DND-41 (cell line): ENCODE measurements around the gene HEY2.
A peak's percentile ranks its signal among the peaks of the same experiment; 100 is the strongest.

Experiments used
- ATAC-seq: fragments of 200-7000 bp; cut with Tn5 transposase; 3 replicates; pipeline ENCODE4 v1.9.1; 2021; ENCODE audit warnings: low read depth; ENCODE audit not compliant: insufficient read depth
- DNase-seq: peaks from one replicate; pipeline ENCODE4 v3.0.0-alpha.2; 2020
- H2AFZ ChIP-seq: 2 replicates; pipeline ENCODE4 v1.6.0; 2012; ENCODE audit warnings: low read depth, low read length
- H3K27ac ChIP-seq: 2 replicates; pipeline ENCODE4 v1.5.1; 2012; ENCODE audit warnings: low read length, inconsistent platforms
- H3K27me3 ChIP-seq: fragments of 200-600 bp; sonication (generic); 2 replicates; pipeline ENCODE4 v1.6.0; 2012; ENCODE audit warnings: low read length, mild to moderate bottlenecking, inconsistent platforms; ENCODE audit not compliant: insufficient read depth, poor library complexity
- H3K36me3 ChIP-seq: 2 replicates; pipeline ENCODE4 v1.5.1; 2012; ENCODE audit warnings: low read length, inconsistent platforms; ENCODE audit not compliant: insufficient read depth
- H3K4me1 ChIP-seq: 2 replicates; pipeline ENCODE4 v1.5.1; 2012; ENCODE audit warnings: mild to moderate bottlenecking, low read length; ENCODE audit not compliant: insufficient read depth
- H3K4me2 ChIP-seq: 2 replicates; pipeline ENCODE4 v1.6.0; 2012; ENCODE audit warnings: mild to moderate bottlenecking, moderate library complexity, low read length, inconsistent platforms; ENCODE audit not compliant: insufficient read depth
- H3K4me3 ChIP-seq, 2 experiments: fragments of 200-600 bp in 1 of 2; shearing (Covaris generic) in 1 of 2; 2 replicates each; pipeline ENCODE4 v1.5.1; 2012 to 2016; ENCODE audit warnings: inconsistent platforms in 2 of 2, low read length in 2 of 2, mild to moderate bottlenecking in 2 of 2, low read depth in 1 of 2, moderate library complexity in 1 of 2
- H3K79me2 ChIP-seq: 2 replicates; pipeline ENCODE4 v1.6.0; 2012; ENCODE audit warnings: low read length, inconsistent platforms; ENCODE audit not compliant: insufficient read depth
- H3K9ac ChIP-seq: 2 replicates; pipeline ENCODE4 v1.6.0; 2012; ENCODE audit warnings: low read depth, mild to moderate bottlenecking, inconsistent platforms, low read length, moderate library complexity
- H3K9me3 ChIP-seq: 2 replicates; pipeline ENCODE4 v1.5.1; 2012; ENCODE audit warnings: low read length, moderate library complexity, mild to moderate bottlenecking, inconsistent platforms; ENCODE audit not compliant: insufficient read depth, severe bottlenecking
- H4K20me1 ChIP-seq: 2 replicates; pipeline ENCODE4 v1.6.0; 2012; ENCODE audit warnings: low read length; ENCODE audit not compliant: insufficient read depth
- EZH2 ChIP-seq: IDR thresholded peaks from 3 replicates; pipeline ENCODE4 v1.6.1; 2012; ENCODE audit warnings: borderline replicate concordance, low read depth, mild to moderate bottlenecking, moderate library complexity, low read length, inconsistent platforms; ENCODE audit not compliant: severe bottlenecking
- TF ChIP-seq, protein P1 (sequence below): IDR thresholded peaks from 2 replicates; pipeline ENCODE4 v1.5.1; 2012; ENCODE audit warnings: borderline replicate concordance, low read length, moderate library complexity, mild to moderate bottlenecking; ENCODE audit not compliant: poor library complexity, severe bottlenecking; ENCODE audit errors: extremely low read depth

Gene HEY2

DNA sequence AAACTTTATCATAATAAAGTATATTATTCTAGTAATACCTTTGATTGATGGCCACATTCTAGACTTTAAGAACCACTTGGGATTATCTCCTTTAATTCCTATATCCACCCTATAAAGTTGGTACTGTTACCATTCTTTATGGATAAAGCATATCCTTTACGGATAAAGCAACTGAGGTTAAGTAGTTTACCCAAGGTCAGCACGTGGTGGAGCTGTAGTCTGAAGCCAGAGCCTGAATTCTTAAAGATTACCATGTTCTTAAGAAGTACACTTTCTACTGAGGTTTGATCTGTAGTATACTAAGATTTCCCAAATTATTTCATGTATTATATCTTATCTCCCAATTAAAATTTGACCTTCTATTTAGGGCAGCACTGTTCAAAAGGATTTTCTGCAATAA is 38.4 kb downstream of the HEY2 start:
- Histone ChIP-seq H3K79me2 (peaks cover 38% of the 10 kb centered on the region), H3K27ac (no peak overlapping the region), H3K4me2 (no peak overlapping the region), H3K4me3 (no peak overlapping the region), H3K9ac (no peak overlapping the region), H3K36me3 (peaks cover 7% of the 10 kb centered on the region; the same call in 1 of the 2 replicates), H2AFZ (no peak overlapping the region), H4K20me1 (no peaks in the 10 kb centered on the region), H3K27me3 (no peaks in the 10 kb centered on the region), H3K9me3 (no peaks in the 10 kb centered on the region), H3K4me1 (peaks cover 49% of the 10 kb centered on the region)
- DNase-seq (no peak), ATAC-seq (no peak)
- no peak for TF ChIP-seq EZH2
- TF ChIP-seq, protein P1, sequence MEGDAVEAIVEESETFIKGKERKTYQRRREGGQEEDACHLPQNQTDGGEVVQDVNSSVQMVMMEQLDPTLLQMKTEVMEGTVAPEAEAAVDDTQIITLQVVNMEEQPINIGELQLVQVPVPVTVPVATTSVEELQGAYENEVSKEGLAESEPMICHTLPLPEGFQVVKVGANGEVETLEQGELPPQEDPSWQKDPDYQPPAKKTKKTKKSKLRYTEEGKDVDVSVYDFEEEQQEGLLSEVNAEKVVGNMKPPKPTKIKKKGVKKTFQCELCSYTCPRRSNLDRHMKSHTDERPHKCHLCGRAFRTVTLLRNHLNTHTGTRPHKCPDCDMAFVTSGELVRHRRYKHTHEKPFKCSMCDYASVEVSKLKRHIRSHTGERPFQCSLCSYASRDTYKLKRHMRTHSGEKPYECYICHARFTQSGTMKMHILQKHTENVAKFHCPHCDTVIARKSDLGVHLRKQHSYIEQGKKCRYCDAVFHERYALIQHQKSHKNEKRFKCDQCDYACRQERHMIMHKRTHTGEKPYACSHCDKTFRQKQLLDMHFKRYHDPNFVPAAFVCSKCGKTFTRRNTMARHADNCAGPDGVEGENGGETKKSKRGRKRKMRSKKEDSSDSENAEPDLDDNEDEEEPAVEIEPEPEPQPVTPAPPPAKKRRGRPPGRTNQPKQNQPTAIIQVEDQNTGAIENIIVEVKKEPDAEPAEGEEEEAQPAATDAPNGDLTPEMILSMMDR = no peak

DNA sequence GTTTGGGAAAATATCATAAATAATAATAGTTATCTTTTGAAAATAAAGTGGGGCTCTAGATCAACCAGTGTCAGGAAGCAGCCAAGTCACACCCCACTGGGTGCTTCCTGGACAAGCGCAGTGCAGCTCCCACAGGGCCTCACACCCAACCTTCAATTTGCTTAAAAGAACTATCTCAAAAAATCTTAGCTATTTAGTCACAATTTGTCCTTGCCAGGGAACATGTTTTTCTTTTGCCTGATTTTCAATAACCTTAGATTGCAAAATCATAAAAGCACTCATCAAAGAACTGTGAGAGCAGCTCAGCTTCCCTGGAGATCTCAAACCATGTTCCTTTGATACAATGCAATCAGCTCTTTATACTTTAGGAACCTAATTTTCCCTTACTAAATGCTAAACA is 39.7 kb downstream of the HEY2 start:
- Histone ChIP-seq H2AFZ (peak overlapping the region; percentile 86), H3K27ac (peak overlapping the region; percentile 82)
- no peak for ATAC-seq

DNA sequence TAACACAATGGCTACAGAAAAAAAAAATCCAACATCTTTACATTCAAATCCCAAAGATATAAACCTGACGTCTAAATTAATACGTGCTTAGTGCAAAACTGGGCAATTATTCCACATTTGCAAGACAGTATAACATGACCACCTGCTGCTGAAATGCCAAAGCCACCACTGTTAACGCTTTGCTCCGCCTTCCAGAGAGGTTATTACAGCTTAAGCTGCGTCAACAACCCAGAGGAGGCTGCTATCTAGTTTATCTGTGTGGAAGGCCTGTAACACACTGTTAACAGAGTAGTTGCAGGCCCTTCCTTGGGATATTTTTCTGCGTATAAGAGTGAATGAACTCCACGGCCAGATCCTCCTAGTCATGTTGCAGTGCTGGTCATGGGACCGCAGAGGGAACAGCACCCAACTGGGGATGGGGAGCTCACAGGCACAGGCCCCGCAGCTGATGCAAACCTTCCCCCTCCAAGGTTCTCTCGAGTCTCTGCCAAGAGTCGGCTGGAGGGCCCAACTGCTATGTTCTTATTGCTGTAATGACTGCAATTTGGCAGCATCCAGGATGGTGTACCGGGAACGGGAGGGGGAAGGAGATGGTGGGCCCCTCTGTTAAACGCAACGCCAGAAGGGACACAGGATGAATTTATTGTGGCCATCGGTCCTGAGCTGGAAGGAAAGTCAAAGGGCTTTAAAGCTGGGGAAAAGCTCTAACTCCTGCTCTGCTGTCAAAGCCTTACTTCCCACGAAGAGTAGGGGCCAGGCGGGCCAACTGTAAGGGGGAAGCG is 40.3 kb downstream of the HEY2 start:
- Histone ChIP-seq H3K27me3 (no peaks in the 10 kb centered on the region), H3K4me2 (peak overlapping the region; percentile 65), H3K4me1 (peaks cover 42% of the 10 kb centered on the region), H3K9ac (peak overlapping the region; percentile 70), H4K20me1 (no peaks in the 10 kb centered on the region), H3K9me3 (no peaks in the 10 kb centered on the region), H2AFZ (peak overlapping the region; percentile 86), H3K79me2 (peaks cover 40% of the 10 kb centered on the region), H3K27ac (peak overlapping the region; percentile 82), H3K4me3 (peak overlapping the region; percentile 43 to 64; a peak in 3 of 4 replicates), H3K36me3 (peaks cover 7% of the 10 kb centered on the region; the same call in 1 of the 2 replicates)
- peak; percentile 68 for DNase-seq
- no peak for TF ChIP-seq EZH2
- TF ChIP-seq, protein P1 = no peak
- ATAC-seq = peak; percentile 48

More for the DNA sequence above, 39.7 kb downstream of the HEY2 start:
- no peak for TF ChIP-seq EZH2
- TF ChIP-seq, protein P1 = no peak
- Histone ChIP-seq H3K79me2 (peaks cover 41% of the 10 kb centered on the region), H3K36me3 (peaks cover 7% of the 10 kb centered on the region; the same call in 1 of the 2 replicates), H3K9ac (peak overlapping the region; percentile 70), H3K4me1 (peaks cover 46% of the 10 kb centered on the region), H3K9me3 (no peaks in the 10 kb centered on the region), H3K27me3 (no peaks in the 10 kb centered on the region), H4K20me1 (no peaks in the 10 kb centered on the region), H3K4me3 (no peak overlapping the region), H3K4me2 (peak overlapping the region; percentile 65)
- no peak for DNase-seq
